Femur (tissue), 1 donor: ENCODE data around the gene ARHGEF4.
A peak's percentile ranks its signal among the peaks of the same experiment; 100 is the strongest.
"Not testable (repeated sequence)": the region's sequence is repeated elsewhere in the genome, so short reads cannot be mapped to it uniquely, and the experiment has no call there.

Source experiments
- DNase-seq: peaks from one replicate; pipeline ENCODE4 v3.0.0-alpha.2; 2017

ARHGEF4 gene

GRCh38 chr2:131058214-131058843, 221.6 kb downstream of the ARHGEF4 start:
- no peak for DNase-seq

GRCh38 chr2:131058920-131059319, 222.2 kb downstream of the ARHGEF4 start:
- DNase-seq = no peak

GRCh38 chr2:131063501-131064283, 227.0 kb downstream of the ARHGEF4 start:
- no peak for DNase-seq

- DNase-seq = no peak
Observed at GRCh38 chr2:131064589-131065512, 228.1 kb downstream of the ARHGEF4 start.

GRCh38 chr2:131067465-131068125, 230.9 kb downstream of the ARHGEF4 start:
- DNase-seq = no peak

GRCh38 chr2:131068172-131068571, 231.5 kb downstream of the ARHGEF4 start:
- not testable (repeated sequence) for DNase-seq

GRCh38 chr2:131075578-131075977, 238.9 kb downstream of the ARHGEF4 start:
- not testable (repeated sequence) for DNase-seq

GRCh38 chr2:131076707-131077106, 240.0 kb downstream of the ARHGEF4 start:
- DNase-seq = no peak

- DNase-seq = no peak
Observed at GRCh38 chr2:131077182-131077846, 240.6 kb downstream of the ARHGEF4 start.

- no peak for DNase-seq
Observed at GRCh38 chr2:131077966-131078365, 241.3 kb downstream of the ARHGEF4 start.

- not testable (repeated sequence) for DNase-seq
Observed at GRCh38 chr2:131079931-131080330, 243.2 kb downstream of the ARHGEF4 start.

GRCh38 chr2:131081190-131081589, 244.5 kb downstream of the ARHGEF4 start:
- DNase-seq = no peak

- no peak for DNase-seq
Observed at GRCh38 chr2:131085646-131086045, 248.9 kb downstream of the ARHGEF4 start.

- no peak for DNase-seq
Observed at GRCh38 chr2:131092458-131093005, 255.8 kb downstream of the ARHGEF4 start.

GRCh38 chr2:131093006-131093695, 256.4 kb downstream of the ARHGEF4 start, which contains the start of gene FAM168B:
Gene FAM168B (minus strand): TSS chr2:131093460. CDS start chr2:131082646, 10,814 bp downstream.
- DNase-seq = peak; percentile 93

- DNase-seq = no peak
Observed at GRCh38 chr2:131093696-131094462, 257.2 kb downstream of the ARHGEF4 start.

- no peak for DNase-seq
Observed at GRCh38 chr2:131094463-131095281, 258.0 kb downstream of the ARHGEF4 start.
